Ovary (tissue), 3 donors: ENCODE results near the gene RHOV.

ENCODE experiments used
- CTCF ChIP-seq, 3 donors: fragments of 450-650 bp in 2 of 3; fragments of 200-600 bp in 1 of 3; IDR thresholded peaks; one replicate each; pipeline versions ENCODE4 v1.5.1 to v1.8.0; 2016 to 2022; ENCODE audit warnings: antibody characterized with exemption in 3 of 3, mild to moderate bottlenecking in 1 of 3
- POLR2A ChIP-seq: fragments of 450-650 bp; IDR thresholded peaks from one replicate; pipeline ENCODE4 v1.6.1; 2017; ENCODE audit warnings: antibody characterized with exemption, mild to moderate bottlenecking, moderate library complexity
- donor health status: DM: no; HTN: no; CAD: no.

GRCh38 chr15:40832903-40833302 lies 41.1 kb downstream of the RHOV start:
- TF ChIP-seq POLR2A (no peak), CTCF (IDR thresholded peaks at IDR 0.05) (no peak)
